BE2C (cell line): ENCODE results near the gene IFNGR2. TPM values are rescaled to one million over a fixed set of nuclear protein-coding genes. Genes with fewer than 3 reads are reported as not detected.

ENCODE experiments used
- DNase-seq: peaks from one replicate; pipeline ENCODE4 v3.0.0-alpha.2; 2020
- H3K27me3 ChIP-seq: fragments of 250-450 bp; sonication (Bioruptor Pico); 2 replicates; pipeline ENCODE4 v1.5.1; 2020; ENCODE audit warnings: mild to moderate bottlenecking
- H3K36me3 ChIP-seq: fragments of 250-450 bp; sonication (Bioruptor Pico); 2 replicates; pipeline ENCODE4 v1.5.1; 2020; ENCODE audit warnings: mild to moderate bottlenecking
- H3K4me1 ChIP-seq: fragments of 250-450 bp; sonication (Bioruptor Pico); 2 replicates; pipeline ENCODE4 v1.5.1; 2020
- H3K4me3 ChIP-seq: 2 replicates; pipeline ENCODE4 v1.5.1; 2011; ENCODE audit warnings: low read depth, low read length
- H3K9me3 ChIP-seq: fragments of 250-450 bp; sonication (Bioruptor Pico); 2 replicates; pipeline ENCODE4 v1.5.1; 2020
- CTCF ChIP-seq: IDR thresholded peaks from 2 replicates; pipeline ENCODE4 v1.5.1; 2012; ENCODE audit warnings: mild to moderate bottlenecking, low read depth, low read length
- polyA plus RNA-seq: library from polyadenylated mRNA; unstranded; fragments of >200 nt; gene quantifications from one replicate; pipeline ENCODE4 v1.2.1, GENCODE V29; 2012; ENCODE audit warnings: low read depth, missing spikeins; ENCODE audit not compliant: insufficient read length, insufficient read depth

The IFNGR2 gene, protein sequence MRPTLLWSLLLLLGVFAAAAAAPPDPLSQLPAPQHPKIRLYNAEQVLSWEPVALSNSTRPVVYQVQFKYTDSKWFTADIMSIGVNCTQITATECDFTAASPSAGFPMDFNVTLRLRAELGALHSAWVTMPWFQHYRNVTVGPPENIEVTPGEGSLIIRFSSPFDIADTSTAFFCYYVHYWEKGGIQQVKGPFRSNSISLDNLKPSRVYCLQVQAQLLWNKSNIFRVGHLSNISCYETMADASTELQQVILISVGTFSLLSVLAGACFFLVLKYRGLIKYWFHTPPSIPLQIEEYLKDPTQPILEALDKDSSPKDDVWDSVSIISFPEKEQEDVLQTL
- 21.1 TPM for polyA plus RNA-seq

DNA sequence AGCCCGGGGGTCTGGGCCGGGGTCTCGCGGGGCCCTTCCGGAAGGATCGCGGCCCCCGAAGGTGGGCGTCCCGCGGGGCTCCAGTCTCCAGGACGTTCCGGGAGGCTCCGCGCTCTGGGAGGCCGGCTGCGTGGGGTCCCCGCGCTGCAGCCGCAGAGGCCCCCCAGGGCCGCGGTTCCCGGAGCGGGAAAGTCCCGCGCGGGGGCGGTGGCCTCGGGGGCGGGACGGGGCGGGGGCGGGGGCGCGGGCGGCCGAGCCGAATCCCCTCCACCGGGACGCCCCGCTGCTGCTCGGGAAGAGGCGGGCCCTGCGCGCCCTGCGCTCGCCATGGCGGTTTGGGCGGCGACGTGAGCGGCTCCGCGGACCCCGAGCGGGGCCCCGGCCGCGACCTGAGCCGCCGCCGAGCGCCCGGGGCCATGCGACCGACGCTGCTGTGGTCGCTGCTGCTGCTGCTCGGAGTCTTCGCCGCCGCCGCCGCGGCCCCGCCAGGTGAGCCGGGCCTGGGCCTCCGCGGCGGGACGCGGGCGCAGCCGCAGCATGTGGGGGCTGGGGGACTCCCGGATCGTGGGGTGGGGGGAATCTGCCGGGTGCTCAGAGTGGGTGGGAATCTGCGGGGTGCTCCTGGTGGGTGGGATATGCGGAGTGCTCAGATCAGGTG, at the start of gene IFNGR2:
TSS of gene IFNGR2 (plus strand) at position 286 of the 658 bp plus-strand sequence. CDS start at position 417, 131 bp downstream.
- no peak for TF ChIP-seq CTCF

DNA sequence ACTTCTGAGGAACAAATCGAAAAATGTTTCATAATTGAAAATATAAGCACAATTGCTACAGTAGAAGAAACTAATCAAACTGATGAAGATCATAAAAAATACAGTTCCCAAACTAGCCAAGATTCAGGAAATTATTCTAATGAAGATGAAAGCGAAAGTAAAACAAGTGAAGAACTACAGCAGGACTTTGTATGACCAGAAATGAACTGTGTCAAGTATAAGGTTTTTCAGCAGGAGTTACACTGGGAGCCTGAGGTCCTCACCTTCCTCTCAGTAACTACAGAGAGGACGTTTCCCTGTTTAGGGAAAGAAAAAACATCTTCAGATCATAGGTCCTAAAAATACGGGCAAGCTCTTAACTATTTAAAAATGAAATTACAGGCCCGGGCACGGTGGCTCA, 47.9 kb upstream of the IFNGR2 start:
- H3K9me3 ChIP-seq, result no peaks in the 10 kb centered on the region
- peaks cover 9% of the 10 kb centered on the region for H3K36me3 ChIP-seq
- no peak for TF ChIP-seq CTCF
- H3K4me3 ChIP-seq, result no peak overlapping the region
- no peak for DNase-seq
- no peaks in the 10 kb centered on the region for H3K4me1 ChIP-seq
- no peaks in the 10 kb centered on the region for H3K27me3 ChIP-seq

More for the DNA sequence above, at the start of gene IFNGR2:
- no peaks in the 10 kb centered on the region for H3K4me1 ChIP-seq
- no peaks in the 10 kb centered on the region for H3K36me3 ChIP-seq
- no peaks in the 10 kb centered on the region for H3K27me3 ChIP-seq
- peak; percentile 43 for DNase-seq
- H3K9me3 ChIP-seq, result no peaks in the 10 kb centered on the region
- peak within 1 kb of the TSS; percentile 75 for H3K4me3 ChIP-seq

- Histone ChIP-seq H3K9me3 (no peaks in the 10 kb centered on the region), H3K4me3 (no peak overlapping the region), H3K36me3 (peaks cover 9% of the 10 kb centered on the region), H3K4me1 (no peaks in the 10 kb centered on the region), H3K27me3 (no peaks in the 10 kb centered on the region)
- TF ChIP-seq CTCF, result no peak
- no peak for DNase-seq
These were observed 47.2 kb upstream of the IFNGR2 start for GRCh38 chr21:33355996-33356395.

GRCh38 chr21:33357177-33357576, 46.0 kb upstream of the IFNGR2 start:
- Histone ChIP-seq H3K4me1 (no peaks in the 10 kb centered on the region; the same call in 1 of the 2 replicates), H3K4me3 (no peak overlapping the region), H3K27me3 (peaks cover 3% of the 10 kb centered on the region; the same call in 1 of the 2 replicates), H3K36me3 (peaks cover 9% of the 10 kb centered on the region), H3K9me3 (no peaks in the 10 kb centered on the region)
- no peak for TF ChIP-seq CTCF
- DNase-seq, result no peak

DNA sequence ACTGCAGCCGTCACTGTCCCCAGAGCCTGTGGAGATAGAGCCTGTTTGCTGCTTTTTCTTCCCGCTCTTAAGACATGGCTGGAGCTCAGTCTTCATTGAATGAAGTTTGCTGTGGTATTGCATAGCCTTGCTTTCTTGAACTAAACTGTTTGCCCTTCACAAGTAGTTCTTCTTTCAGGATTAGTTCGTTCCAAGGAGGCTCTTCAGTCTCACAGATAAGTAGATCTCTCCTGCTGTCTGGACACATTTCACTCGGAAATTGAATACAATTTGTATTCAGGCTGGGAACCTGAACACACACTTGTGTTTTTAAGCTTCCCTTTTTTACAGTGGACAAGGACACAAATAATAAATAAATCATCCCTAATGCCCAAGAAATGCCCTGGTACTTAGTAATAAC, 43.8 kb upstream of the IFNGR2 start:
- DNase-seq, result no peak
- Histone ChIP-seq H3K4me3 (no peak overlapping the region), H3K9me3 (no peaks in the 10 kb centered on the region), H3K27me3 (peaks cover 3% of the 10 kb centered on the region), H3K36me3 (peaks cover 9% of the 10 kb centered on the region), H3K4me1 (no peaks in the 10 kb centered on the region; the same call in 1 of the 2 replicates)
- TF ChIP-seq CTCF, result no peak

DNA sequence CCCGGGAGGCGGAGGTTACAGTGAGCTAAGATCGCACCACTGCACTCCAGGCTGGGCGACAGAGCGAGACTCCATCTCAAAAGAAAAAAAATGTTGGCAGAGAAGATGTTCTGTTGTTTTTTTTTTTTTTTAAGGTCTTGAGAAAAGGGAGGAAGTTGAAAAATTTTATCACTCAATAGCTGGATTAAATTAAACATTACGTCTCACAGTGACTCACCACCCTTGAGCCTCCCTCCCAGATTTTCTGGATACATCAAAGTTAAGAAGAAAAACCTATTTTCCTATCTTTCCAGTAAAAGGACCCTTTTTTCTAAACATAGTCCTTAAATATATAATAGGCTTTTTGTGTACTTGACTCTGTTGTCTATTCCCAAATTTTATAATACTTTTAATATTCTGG, 42.9 kb upstream of the IFNGR2 start:
- no peaks in the 10 kb centered on the region; the same call in 1 of the 2 replicates for H3K4me1 ChIP-seq
- TF ChIP-seq CTCF, result no peak
- no peak overlapping the region for H3K4me3 ChIP-seq
- no peak for DNase-seq
- H3K36me3 ChIP-seq, result peaks cover 6% of the 10 kb centered on the region
- no peaks in the 10 kb centered on the region for H3K9me3 ChIP-seq
- H3K27me3 ChIP-seq, result peaks cover 7% of the 10 kb centered on the region
